Testis (tissue), 3 donors: Measurements from ENCODE around the gene BPTF. TPM values are rescaled to one million over a fixed set of nuclear protein-coding genes. Genes with fewer than 3 reads are reported as not detected.
"Not testable (repeated sequence)": the region's sequence is repeated elsewhere in the genome, so short reads cannot be mapped to it uniquely, and the experiment has no call there.

Experiments used
- DNase-seq: peaks from one replicate; pipeline ENCODE4 v3.0.0-alpha.2; 2019
- H3K27ac ChIP-seq, 2 donors: fragments of 200-600 bp; sonication (generic); one replicate each; pipeline ENCODE4 v1.5.1; 2019
- H3K27me3 ChIP-seq: fragments of 200-600 bp; sonication (generic); one replicate; pipeline ENCODE4 v1.5.1; 2019
- H3K36me3 ChIP-seq: fragments of 200-600 bp; sonication (generic); one replicate; pipeline ENCODE4 v1.5.1; 2017; ENCODE audit warnings: low read depth; ENCODE audit errors: missing control alignments
- H3K4me1 ChIP-seq: fragments of 200-600 bp; sonication (generic); one replicate; pipeline ENCODE4 v1.5.1; 2019
- H3K4me3 ChIP-seq, 2 donors: fragments of 200-600 bp; sonication (generic); one replicate each; pipeline ENCODE4 v1.5.1; 2017 to 2019
- H3K9me3 ChIP-seq: fragments of 200-600 bp; sonication (generic); one replicate; pipeline ENCODE4 v1.5.1; 2017
- CTCF ChIP-seq, 3 experiments: fragments of 450-650 bp in 2 of 3; fragments of 200-600 bp in 1 of 3; sonication (generic) in 1 of 3; IDR thresholded peaks; one replicate each; pipeline ENCODE4 v1.5.1; 2016 to 2019; ENCODE audit warnings: antibody characterized with exemption in 3 of 3, mild to moderate bottlenecking in 2 of 3, moderate library complexity in 1 of 3
- POLR2A ChIP-seq: fragments of 450-650 bp; IDR thresholded peaks from one replicate; pipeline ENCODE4 v1.6.1; 2017; ENCODE audit warnings: antibody characterized with exemption, mild to moderate bottlenecking, moderate library complexity
- WGBS, 2 donors: methylation state at CpG; one replicate each; pipeline ENCODE4 v1.1.5; 2018; 5-methylcytosine and 5-hydroxymethylcytosine counted together
- intact Hi-C: fragments of 100-400 bp; cut with DNase I; formaldehyde crosslinking; loops from one replicate; pipeline ENCODE4 v1.15.1; 2023; ENCODE audit warnings: low total_unique reads
- polyA plus RNA-seq: library from polyadenylated mRNA; stranded (reverse); fragments of 350-450 nt; fragmentation: Illumina TruSeq; extraction: RNeasy Lipid Tissue Mini Kit (QIAGEN cat#74804); gene quantifications from one replicate; pipeline ENCODE4 v1.2.3, GENCODE V29; 2014; ENCODE audit warnings: low read depth, low replicate concordance; ENCODE audit not compliant: insufficient read depth
- total RNA-seq, 2 donors: library from RNA; depleted of rRNA; stranded (reverse); fragments of >200 nt; gene quantifications; one replicate each; pipeline ENCODE4 v1.2.3, GENCODE V29; 2016

Gene BPTF
- total and polyA plus RNA-seq, 3 donors from 2014 or later: 37.3 to 208 (median 198) TPM

- intact Hi-C loops: no loop called here
- Histone ChIP-seq H3K4me3 (no peak overlapping the region), H3K36me3 (no peaks in the 10 kb centered on the region), H3K27me3 (no peaks in the 10 kb centered on the region), H3K9me3 (no peaks in the 10 kb centered on the region), H3K4me1 (peaks cover 11% of the 10 kb centered on the region), H3K27ac (peak overlapping the region; percentile 71 to 74)
- 71 to 73% methylated on average over 3 of the region's 3 CpGs for WGBS, 2 donors
- TF ChIP-seq CTCF (IDR thresholded peaks at IDR 0.05) (no peak), POLR2A (no peak)
- no peak for DNase-seq
Measured at GRCh38 chr17:67785122-67785477, 40.2 kb upstream of the BPTF start.

GRCh38 chr17:67785504-67785903 is 39.8 kb upstream of the BPTF start:
- TF ChIP-seq POLR2A (no peak), CTCF (IDR thresholded peaks at IDR 0.05) (no peak)
- H3K27me3 ChIP-seq: no peaks in the 10 kb centered on the region
- peak overlapping the region; percentile 71 to 74 for H3K27ac ChIP-seq
- DNase-seq: no peak
- 78% methylated on average over 5 of the region's 5 CpGs for WGBS, 2 donors
- intact Hi-C loops: no loop called here
- H3K9me3 ChIP-seq: no peaks in the 10 kb centered on the region
- H3K4me1 ChIP-seq: peaks cover 11% of the 10 kb centered on the region
- H3K4me3 ChIP-seq: no peak overlapping the region
- H3K36me3 ChIP-seq: no peaks in the 10 kb centered on the region

GRCh38 chr17:67800495-67800928 is 24.8 kb upstream of the BPTF start:
- intact Hi-C loops: no loop called here
- no peaks in the 10 kb centered on the region for H3K27me3 ChIP-seq
- WGBS, 2 donors: 59 to 61% methylated on average over 7 of the region's 7 CpGs
- H3K27ac ChIP-seq: no peak overlapping the region
- H3K9me3 ChIP-seq: no peaks in the 10 kb centered on the region
- TF ChIP-seq POLR2A (no peak), CTCF (IDR thresholded peaks at IDR 0.05) (peak; percentile 41 to 54 (median 42))
- DNase-seq: peak; percentile 89
- H3K4me1 ChIP-seq: peaks cover 10% of the 10 kb centered on the region
- no peak overlapping the region for H3K4me3 ChIP-seq
- no peaks in the 10 kb centered on the region for H3K36me3 ChIP-seq

- no peaks in the 10 kb centered on the region for H3K36me3 ChIP-seq
- DNase-seq: no peak
- H3K27ac ChIP-seq: peak overlapping the region in 1 of 2 donors; percentile 55
- peaks cover 10% of the 10 kb centered on the region for H3K4me1 ChIP-seq
- intact Hi-C loops: no loop called here
- no peaks in the 10 kb centered on the region for H3K9me3 ChIP-seq
- TF ChIP-seq POLR2A (no peak), CTCF (IDR thresholded peaks at IDR 0.05) (no peak)
- WGBS, 2 donors: 87 to 90% methylated on average over 11 of the region's 11 CpGs
- H3K4me3 ChIP-seq: no peak overlapping the region
- H3K27me3 ChIP-seq: no peaks in the 10 kb centered on the region
Measured at GRCh38 chr17:67801626-67802175, 23.6 kb upstream of the BPTF start.

- H3K9me3 ChIP-seq: no peaks in the 10 kb centered on the region
- TF ChIP-seq POLR2A (no peak), CTCF (IDR thresholded peaks at IDR 0.05) (no peak)
- no peaks in the 10 kb centered on the region for H3K36me3 ChIP-seq
- H3K4me1 ChIP-seq: peaks cover 8% of the 10 kb centered on the region
- DNase-seq: no peak
- H3K4me3 ChIP-seq: no peak overlapping the region
- no peak overlapping the region for H3K27ac ChIP-seq
- intact Hi-C loops: no loop called here
- no peaks in the 10 kb centered on the region for H3K27me3 ChIP-seq
- 85 to 93% methylated on average over 1 of the region's 1 CpG for WGBS, 2 donors
Measured at GRCh38 chr17:67810464-67810863, 14.8 kb upstream of the BPTF start.

- H3K27me3 ChIP-seq, H3K4me3 ChIP-seq, H3K4me1 ChIP-seq, DNase-seq, intact Hi-C loops, H3K27ac ChIP-seq, H3K9me3 ChIP-seq, H3K36me3 ChIP-seq: not testable (repeated sequence)
- 90 to 93% methylated on average over 6 of the region's 6 CpGs for WGBS, 2 donors
Measured at GRCh38 chr17:67812380-67812779, 12.9 kb upstream of the BPTF start.
